HepG2 (cell line): ENCODE measurements around the gene VAC14. TPM values are rescaled to one million over a fixed set of nuclear protein-coding genes. Genes with fewer than 3 reads are reported as not detected.

Experiments used
- ARID2 ChIP-seq: sonication (generic); formaldehyde crosslinking; IDR thresholded peaks from 2 replicates; pipeline ENCODE4 v1.8.1; 2022; ENCODE audit warnings: mild to moderate bottlenecking, missing genetic modification reagents, borderline replicate concordance
- CHCHD3 ChIP-seq: sonication (generic); formaldehyde crosslinking; IDR thresholded peaks from 2 replicates; pipeline ENCODE4 v1.8.0; 2022; ENCODE audit warnings: mild to moderate bottlenecking, missing genetic modification reagents, moderate library complexity
- NR2F6 ChIP-seq, 2 experiments: IDR thresholded peaks; 2 replicates each; pipeline ENCODE4 v1.6.1; 2016; ENCODE audit warnings: antibody characterized with exemption in 1 of 2, mild to moderate bottlenecking in 1 of 2
- PATZ1 ChIP-seq: sonication (generic); formaldehyde crosslinking; IDR thresholded peaks from 2 replicates; pipeline ENCODE4 v1.4.0; 2020; ENCODE audit warnings: missing genetic modification reagents
- YEATS4 ChIP-seq: sonication (generic); formaldehyde crosslinking; IDR thresholded peaks from 2 replicates; pipeline ENCODE4 v1.4.0; 2020; ENCODE audit warnings: missing genetic modification reagents, borderline replicate concordance
- ZKSCAN1 ChIP-seq: fragments of 150-350 bp; IDR thresholded peaks from 2 replicates; pipeline ENCODE4 v1.6.1; 2014; ENCODE audit warnings: low read length
- ZNF251 ChIP-seq: sonication (generic); formaldehyde crosslinking; IDR thresholded peaks from 2 replicates; pipeline ENCODE4 v1.9.0; 2021; ENCODE audit warnings: mild to moderate bottlenecking, missing genetic modification reagents
- ZNF326 ChIP-seq: sonication (generic); formaldehyde crosslinking; IDR thresholded peaks from 2 replicates; pipeline ENCODE4 v1.4.0; 2020; ENCODE audit warnings: missing genetic modification reagents, borderline replicate concordance
- ZNF33A ChIP-seq: sonication (generic); formaldehyde crosslinking; IDR thresholded peaks from 2 replicates; pipeline ENCODE4 v1.5.1; 2020; ENCODE audit warnings: missing genetic modification reagents, mild to moderate bottlenecking, moderate library complexity, borderline replicate concordance
- ZNF792 ChIP-seq: IDR thresholded peaks from 2 replicates; pipeline ENCODE4 v1.6.1; 2016
- polyA plus RNA-seq, 8 experiments: library from polyadenylated mRNA; depleted of rRNA in 3 of 8; stranded (reverse) in 7 of 8; unstranded in 1 of 8; fragments of >200 nt; fragmentation: Illumina TruSeq in 4 of 8; extraction: Trizol in 4 of 8; gene quantifications; 2 replicates each; pipeline versions ENCODE4 v1.2.1 to v1.2.3, GENCODE V29; 2011 to 2016; ENCODE audit warnings: low read depth in 4 of 8, missing spikeins in 1 of 8, mixed read lengths in 1 of 8; ENCODE audit not compliant: insufficient read depth in 1 of 8
- total RNA-seq, 5 experiments: library from RNA; depleted of rRNA; stranded (reverse); fragments of >200 nt; fragmentation: Illumina TruSeq; extraction: Trizol; gene quantifications; 2 replicates each; pipeline ENCODE4 v1.2.3, GENCODE V29; 2016; ENCODE audit warnings: low read depth in 1 of 5
- TF ChIP-seq, protein P1 (sequence below): IDR thresholded peaks from 2 replicates; pipeline ENCODE4 v1.6.1; 2012; ENCODE audit warnings: inconsistent platforms
- TF ChIP-seq, protein P2 (sequence below): sonication (generic); formaldehyde crosslinking; IDR thresholded peaks from 2 replicates; pipeline ENCODE4; 2020; ENCODE audit warnings: missing genetic modification reagents, mild to moderate bottlenecking, borderline replicate concordance
- TF ChIP-seq, protein P3 (sequence below): sonication (generic); formaldehyde crosslinking; IDR thresholded peaks from 2 replicates; pipeline ENCODE4 v1.8.0; 2022; ENCODE audit warnings: missing genetic modification reagents, mild to moderate bottlenecking, moderate library complexity, borderline replicate concordance
- TF ChIP-seq, protein P4 (sequence below): IDR thresholded peaks from 2 replicates; pipeline ENCODE4 v1.6.1; 2016; ENCODE audit warnings: low read depth, control low read depth
- TF ChIP-seq, protein P5 (sequence below): sonication (generic); formaldehyde crosslinking; IDR thresholded peaks from 2 replicates; pipeline ENCODE4 v1.5.0; 2020; ENCODE audit warnings: mild to moderate bottlenecking, missing genetic modification reagents

Gene VAC14
- total and polyA plus RNA-seq, 2 of the 13 experiments (the other 11 are each of a cell fraction or from before 2014, with no cell fraction given): 23.5 to 24.6 TPM

DNA sequence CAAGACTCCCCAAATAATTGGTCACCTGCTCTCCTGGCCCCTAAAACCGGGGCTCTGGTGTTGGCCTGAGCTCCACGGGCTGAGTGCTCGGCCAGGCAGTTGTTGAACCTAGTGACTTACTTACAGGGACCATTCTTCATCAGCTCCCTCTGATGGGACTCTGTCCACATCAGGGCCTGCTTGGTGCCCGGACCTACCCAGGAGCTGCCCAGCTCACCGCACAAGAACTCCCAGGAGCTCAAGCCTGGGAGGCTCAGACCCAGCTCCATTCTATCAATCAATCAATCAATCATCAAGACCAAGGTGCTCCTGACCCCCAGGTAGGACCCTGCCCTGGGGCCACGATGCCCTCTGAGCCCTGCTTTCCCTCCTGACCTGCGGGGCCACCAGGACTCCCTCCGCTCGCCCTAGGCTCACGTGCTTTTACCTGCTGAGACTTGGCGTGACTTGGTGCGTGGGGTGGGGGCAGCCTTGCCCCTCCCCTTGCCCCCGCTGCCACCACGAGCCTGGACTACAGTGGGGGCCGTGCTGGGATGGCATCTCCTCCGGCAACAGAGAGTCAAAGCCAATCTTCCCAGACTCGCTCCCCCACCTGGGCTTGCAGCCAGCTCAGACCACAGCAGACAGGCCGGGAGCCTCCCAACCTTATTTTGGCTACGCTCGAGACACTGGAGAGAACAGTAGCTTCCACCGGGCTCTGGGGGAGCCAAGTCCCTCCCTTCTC lies 138.9 kb downstream of the VAC14 start (continued):
- TF ChIP-seq, protein P1, sequence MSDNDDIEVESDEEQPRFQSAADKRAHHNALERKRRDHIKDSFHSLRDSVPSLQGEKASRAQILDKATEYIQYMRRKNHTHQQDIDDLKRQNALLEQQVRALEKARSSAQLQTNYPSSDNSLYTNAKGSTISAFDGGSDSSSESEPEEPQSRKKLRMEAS: peak; percentile 22; the same call in 1 of the 2 replicates
- TF ChIP-seq YEATS4 (CRISPR knock-in tag) (no peak), ZNF251 (CRISPR knock-in tag) (no peak), ARID2 (CRISPR knock-in tag) (no peak), PATZ1 (CRISPR knock-in tag) (peak; percentile 66), ZKSCAN1 (no peak), ZNF326 (peak; percentile 77), ZNF33A (CRISPR knock-in tag) (no peak), CHCHD3 (CRISPR knock-in tag) (0 out of 2 replicates have a peak, but pooled peaks have one; percentile 49), NR2F6 (IDR thresholded peaks at IDR 0.05) (no peak), NR2F6 (CRISPR knock-in tag; IDR thresholded peaks at IDR 0.05) (no peak), ZNF792 (no peak)
- TF ChIP-seq, protein P2, sequence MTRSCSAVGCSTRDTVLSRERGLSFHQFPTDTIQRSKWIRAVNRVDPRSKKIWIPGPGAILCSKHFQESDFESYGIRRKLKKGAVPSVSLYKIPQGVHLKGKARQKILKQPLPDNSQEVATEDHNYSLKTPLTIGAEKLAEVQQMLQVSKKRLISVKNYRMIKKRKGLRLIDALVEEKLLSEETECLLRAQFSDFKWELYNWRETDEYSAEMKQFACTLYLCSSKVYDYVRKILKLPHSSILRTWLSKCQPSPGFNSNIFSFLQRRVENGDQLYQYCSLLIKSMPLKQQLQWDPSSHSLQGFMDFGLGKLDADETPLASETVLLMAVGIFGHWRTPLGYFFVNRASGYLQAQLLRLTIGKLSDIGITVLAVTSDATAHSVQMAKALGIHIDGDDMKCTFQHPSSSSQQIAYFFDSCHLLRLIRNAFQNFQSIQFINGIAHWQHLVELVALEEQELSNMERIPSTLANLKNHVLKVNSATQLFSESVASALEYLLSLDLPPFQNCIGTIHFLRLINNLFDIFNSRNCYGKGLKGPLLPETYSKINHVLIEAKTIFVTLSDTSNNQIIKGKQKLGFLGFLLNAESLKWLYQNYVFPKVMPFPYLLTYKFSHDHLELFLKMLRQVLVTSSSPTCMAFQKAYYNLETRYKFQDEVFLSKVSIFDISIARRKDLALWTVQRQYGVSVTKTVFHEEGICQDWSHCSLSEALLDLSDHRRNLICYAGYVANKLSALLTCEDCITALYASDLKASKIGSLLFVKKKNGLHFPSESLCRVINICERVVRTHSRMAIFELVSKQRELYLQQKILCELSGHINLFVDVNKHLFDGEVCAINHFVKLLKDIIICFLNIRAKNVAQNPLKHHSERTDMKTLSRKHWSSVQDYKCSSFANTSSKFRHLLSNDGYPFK (CRISPR knock-in tag): 0 out of 2 replicates have a peak, but pooled peaks have one; percentile 17
- TF ChIP-seq, protein P3, sequence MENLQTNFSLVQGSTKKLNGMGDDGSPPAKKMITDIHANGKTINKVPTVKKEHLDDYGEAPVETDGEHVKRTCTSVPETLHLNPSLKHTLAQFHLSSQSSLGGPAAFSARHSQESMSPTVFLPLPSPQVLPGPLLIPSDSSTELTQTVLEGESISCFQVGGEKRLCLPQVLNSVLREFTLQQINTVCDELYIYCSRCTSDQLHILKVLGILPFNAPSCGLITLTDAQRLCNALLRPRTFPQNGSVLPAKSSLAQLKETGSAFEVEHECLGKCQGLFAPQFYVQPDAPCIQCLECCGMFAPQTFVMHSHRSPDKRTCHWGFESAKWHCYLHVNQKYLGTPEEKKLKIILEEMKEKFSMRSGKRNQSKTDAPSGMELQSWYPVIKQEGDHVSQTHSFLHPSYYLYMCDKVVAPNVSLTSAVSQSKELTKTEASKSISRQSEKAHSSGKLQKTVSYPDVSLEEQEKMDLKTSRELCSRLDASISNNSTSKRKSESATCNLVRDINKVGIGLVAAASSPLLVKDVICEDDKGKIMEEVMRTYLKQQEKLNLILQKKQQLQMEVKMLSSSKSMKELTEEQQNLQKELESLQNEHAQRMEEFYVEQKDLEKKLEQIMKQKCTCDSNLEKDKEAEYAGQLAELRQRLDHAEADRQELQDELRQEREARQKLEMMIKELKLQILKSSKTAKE (CRISPR knock-in tag): no peak
- TF ChIP-seq, protein P4, sequence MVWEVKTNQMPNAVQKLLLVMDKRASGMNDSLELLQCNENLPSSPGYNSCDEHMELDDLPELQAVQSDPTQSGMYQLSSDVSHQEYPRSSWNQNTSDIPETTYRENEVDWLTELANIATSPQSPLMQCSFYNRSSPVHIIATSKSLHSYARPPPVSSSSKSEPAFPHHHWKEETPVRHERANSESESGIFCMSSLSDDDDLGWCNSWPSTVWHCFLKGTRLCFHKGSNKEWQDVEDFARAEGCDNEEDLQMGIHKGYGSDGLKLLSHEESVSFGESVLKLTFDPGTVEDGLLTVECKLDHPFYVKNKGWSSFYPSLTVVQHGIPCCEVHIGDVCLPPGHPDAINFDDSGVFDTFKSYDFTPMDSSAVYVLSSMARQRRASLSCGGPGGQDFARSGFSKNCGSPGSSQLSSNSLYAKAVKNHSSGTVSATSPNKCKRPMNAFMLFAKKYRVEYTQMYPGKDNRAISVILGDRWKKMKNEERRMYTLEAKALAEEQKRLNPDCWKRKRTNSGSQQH (CRISPR knock-in tag): no peak
- TF ChIP-seq, protein P5, sequence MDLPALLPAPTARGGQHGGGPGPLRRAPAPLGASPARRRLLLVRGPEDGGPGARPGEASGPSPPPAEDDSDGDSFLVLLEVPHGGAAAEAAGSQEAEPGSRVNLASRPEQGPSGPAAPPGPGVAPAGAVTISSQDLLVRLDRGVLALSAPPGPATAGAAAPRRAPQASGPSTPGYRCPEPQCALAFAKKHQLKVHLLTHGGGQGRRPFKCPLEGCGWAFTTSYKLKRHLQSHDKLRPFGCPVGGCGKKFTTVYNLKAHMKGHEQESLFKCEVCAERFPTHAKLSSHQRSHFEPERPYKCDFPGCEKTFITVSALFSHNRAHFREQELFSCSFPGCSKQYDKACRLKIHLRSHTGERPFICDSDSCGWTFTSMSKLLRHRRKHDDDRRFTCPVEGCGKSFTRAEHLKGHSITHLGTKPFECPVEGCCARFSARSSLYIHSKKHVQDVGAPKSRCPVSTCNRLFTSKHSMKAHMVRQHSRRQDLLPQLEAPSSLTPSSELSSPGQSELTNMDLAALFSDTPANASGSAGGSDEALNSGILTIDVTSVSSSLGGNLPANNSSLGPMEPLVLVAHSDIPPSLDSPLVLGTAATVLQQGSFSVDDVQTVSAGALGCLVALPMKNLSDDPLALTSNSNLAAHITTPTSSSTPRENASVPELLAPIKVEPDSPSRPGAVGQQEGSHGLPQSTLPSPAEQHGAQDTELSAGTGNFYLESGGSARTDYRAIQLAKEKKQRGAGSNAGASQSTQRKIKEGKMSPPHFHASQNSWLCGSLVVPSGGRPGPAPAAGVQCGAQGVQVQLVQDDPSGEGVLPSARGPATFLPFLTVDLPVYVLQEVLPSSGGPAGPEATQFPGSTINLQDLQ: peak; percentile 59
